Measurements from ENCODE around the gene LCP2. TPM values are rescaled to one million over a fixed set of nuclear protein-coding genes. Genes with fewer than 3 reads are reported as not detected.

The LCP2 gene
- total RNA-seq, 2 experiments from 2014 or later = 239 to 244 TPM

DNA sequence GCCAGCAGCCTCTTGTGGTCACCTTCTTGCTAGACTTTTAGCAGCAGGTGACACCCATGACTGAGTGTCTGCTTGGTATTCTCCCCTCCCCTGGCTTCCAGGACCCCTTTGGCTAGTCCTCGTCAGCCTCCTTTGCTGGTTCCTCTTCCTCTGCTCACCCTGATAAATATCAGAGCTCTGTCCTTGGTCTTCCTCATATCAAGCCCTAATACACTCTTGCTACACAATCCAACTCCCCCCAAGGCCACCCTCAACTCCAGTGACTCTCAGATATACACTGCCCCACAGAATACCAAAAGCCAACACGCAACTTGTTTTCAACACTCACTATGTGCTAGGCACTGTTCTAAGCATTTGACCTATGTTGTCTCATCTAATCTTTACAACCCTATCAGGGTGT lies 30.3 kb upstream of the LCP2 start:
- POLR2A ChIA-PET = no interaction called here
- CTCF ChIA-PET = interaction anchor here (1.0 to 2.8 kb wide), 6 partner anchors 11 to 102 kb away, joined by 3 to 9 read pairs (median 4); no protein-coding TSS in a partner anchor

GRCh38 chr5:170327168-170327567 lies 29.6 kb upstream of the LCP2 start:
- CTCF ChIA-PET = interaction anchor here (0.6 to 2.8 kb wide), 7 partner anchors 14 to 101 kb away, joined by 3 to 9 read pairs (median 4); no protein-coding TSS in a partner anchor
- POLR2A ChIA-PET = no interaction called here

- CTCF ChIA-PET = interaction anchor here (0.9 to 2.4 kb wide), 3 partner anchors 9 to 12 kb away, joined by 4 to 8 read pairs (median 5); no protein-coding TSS in a partner anchor
- POLR2A ChIA-PET = no interaction called here
Observed at GRCh38 chr5:170319301-170319700, 21.7 kb upstream of the LCP2 start.

DNA sequence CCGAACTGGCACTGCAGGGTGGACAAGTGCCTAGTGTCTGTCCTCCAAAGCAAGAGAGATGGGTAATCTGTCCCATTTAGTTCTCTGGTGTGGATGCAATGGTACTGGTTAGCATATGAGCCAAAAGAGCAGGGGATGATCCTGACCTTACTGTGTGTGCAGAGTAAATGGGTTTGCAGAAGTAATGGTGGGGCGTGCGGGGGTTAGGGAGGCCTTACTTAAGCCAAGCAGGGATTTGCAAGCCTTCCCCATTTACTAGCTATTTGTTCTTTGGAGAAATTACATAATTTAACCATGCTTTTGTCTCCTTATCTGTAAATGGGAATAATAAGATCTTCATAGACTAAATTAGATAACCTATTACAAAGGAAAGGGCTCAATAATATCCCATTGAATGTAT lies 19.9 kb upstream of the LCP2 start:
- POLR2A ChIA-PET = no interaction called here
- CTCF ChIA-PET = no interaction called here

DNA sequence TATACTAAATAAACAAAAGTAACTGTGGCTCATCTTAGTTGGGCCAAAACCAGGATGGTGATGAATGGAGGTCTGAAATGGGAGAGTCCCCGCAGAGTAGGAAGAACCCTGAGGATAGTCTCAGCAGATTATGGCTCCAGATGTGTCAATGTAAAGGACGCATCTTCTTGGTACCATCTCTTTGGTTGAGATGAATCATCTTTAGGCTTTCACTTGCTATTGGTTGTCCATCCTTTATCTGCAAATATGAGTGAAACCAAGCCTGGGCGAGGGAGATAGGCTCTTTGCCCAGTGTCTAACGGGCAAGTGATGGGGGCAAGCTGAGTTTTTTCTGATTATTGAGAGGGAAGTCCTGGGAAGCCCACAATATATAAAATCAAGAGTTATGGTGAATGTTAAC lies 19.4 kb upstream of the LCP2 start:
- POLR2A ChIA-PET = no interaction called here

DNA sequence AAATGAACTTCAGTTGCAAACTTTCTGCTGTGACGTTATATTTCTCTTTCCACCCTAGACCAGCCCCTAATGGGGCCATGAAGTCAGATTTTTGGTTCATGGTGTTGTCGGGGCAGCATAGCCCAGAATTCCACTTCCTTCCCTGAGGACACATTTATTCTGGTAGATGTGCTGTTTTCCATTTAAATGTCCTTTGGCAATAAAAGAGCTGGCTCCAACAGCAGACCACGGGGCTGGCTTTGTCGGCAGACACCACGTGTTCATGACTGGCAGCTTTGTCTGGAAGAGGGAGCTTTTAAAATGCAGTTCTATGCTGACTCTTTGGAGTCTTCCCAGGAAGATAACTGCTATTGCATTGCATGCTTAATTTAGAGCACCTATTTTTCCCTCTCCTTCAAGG lies 17.6 kb upstream of the LCP2 start:
- CTCF ChIA-PET = interaction anchor here (1.2 to 3.3 kb wide), 4 partner anchors 16 to 47 kb away, joined by 3 to 22 read pairs (median 8); no protein-coding TSS in a partner anchor
- POLR2A ChIA-PET = no interaction called here

More for the DNA sequence above, 19.4 kb upstream of the LCP2 start:
- CTCF ChIA-PET = no interaction called here

DNA sequence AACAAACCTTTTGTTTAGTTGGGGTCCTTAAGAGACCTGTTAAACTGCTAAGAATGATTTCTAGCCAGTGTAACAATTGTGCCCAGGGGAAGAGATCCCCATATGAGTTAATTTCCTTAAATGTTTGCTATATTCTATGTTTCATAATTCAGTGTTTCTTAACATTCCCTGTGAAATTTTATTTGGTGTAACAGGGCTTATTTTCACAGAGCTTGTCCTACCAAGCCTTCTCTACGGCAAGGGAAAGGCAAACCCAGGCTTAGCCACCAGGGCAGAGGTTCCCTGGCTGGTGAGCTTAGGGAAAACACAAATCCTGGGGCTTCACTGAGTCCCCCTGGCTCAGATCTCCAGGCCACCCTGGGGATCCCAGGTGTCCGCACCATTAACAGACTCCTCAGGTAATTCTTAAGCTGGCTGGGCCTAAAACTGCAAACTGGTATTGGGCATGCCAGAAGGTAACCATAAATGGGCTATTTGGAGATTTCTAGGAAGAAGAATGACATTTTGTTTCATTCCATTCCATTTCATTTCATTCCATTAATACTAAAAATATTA lies 17.0 kb upstream of the LCP2 start:
- ChIA-PET POLR2A (interaction anchor here (0.6 kb wide), 1 partner anchor 1101 kb away, joined by 4 read pairs; no protein-coding TSS in a partner anchor), CTCF (interaction anchor here (0.5 to 3.3 kb wide), 5 partner anchors 16 to 47 kb away, joined by 3 to 22 read pairs (median 3); no protein-coding TSS in a partner anchor)

GRCh38 chr5:170313816-170314215 lies 16.2 kb upstream of the LCP2 start:
- ChIA-PET POLR2A (interaction anchor here (0.7 to 1.9 kb wide), 7 partner anchors 10 to 39 kb away, joined by 3 to 25 read pairs (median 8); partner anchors contain the start of gene LCP2), CTCF (interaction anchor here (0.7 to 3.3 kb wide), 10 partner anchors 11 to 88 kb away, joined by 3 to 22 read pairs (median 4); partner anchors contain the start of gene LCP2)

GRCh38 chr5:170313344-170313743 lies 15.8 kb upstream of the LCP2 start:
- ChIA-PET CTCF (interaction anchor here (0.7 to 3.3 kb wide), 13 partner anchors 9 to 87 kb away, joined by 3 to 22 read pairs (median 4); partner anchors contain the start of gene LCP2), POLR2A (interaction anchor here (0.7 to 1.9 kb wide), 8 partner anchors 10 to 38 kb away, joined by 3 to 25 read pairs (median 8); partner anchors contain the start of gene LCP2)

GRCh38 chr5:170312666-170313065 lies 15.1 kb upstream of the LCP2 start:
- POLR2A ChIA-PET = interaction anchor here (1.0 to 1.9 kb wide), 6 partner anchors 9 to 34 kb away, joined by 3 to 25 read pairs (median 9); partner anchors contain the start of gene LCP2
- CTCF ChIA-PET = interaction anchor here (0.9 to 3.3 kb wide), 9 partner anchors 9 to 45 kb away, joined by 3 to 22 read pairs (median 6); partner anchors contain the start of gene LCP2

DNA sequence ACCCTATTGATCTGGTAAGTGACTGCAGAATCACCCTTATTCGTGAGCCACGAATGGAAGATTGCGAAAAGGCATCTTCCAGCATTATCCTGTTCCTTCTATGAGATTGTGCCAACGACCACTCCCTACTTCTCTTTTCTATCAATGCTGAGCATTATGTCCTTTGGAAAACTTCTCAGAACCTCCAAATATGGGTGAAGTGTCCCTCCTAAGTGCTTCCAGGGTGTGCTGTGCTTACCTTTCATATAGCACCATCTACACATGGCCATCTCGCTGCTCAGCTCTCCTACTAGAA lies 14.7 kb upstream of the LCP2 start:
- CTCF ChIA-PET = interaction anchor here (1.0 to 3.3 kb wide), 7 partner anchors 8 to 44 kb away, joined by 3 to 22 read pairs (median 8); partner anchors contain the start of gene LCP2
- POLR2A ChIA-PET = interaction anchor here (1.0 to 1.9 kb wide), 5 partner anchors 10 to 33 kb away, joined by 3 to 25 read pairs (median 11); partner anchors contain the start of gene LCP2

DNA sequence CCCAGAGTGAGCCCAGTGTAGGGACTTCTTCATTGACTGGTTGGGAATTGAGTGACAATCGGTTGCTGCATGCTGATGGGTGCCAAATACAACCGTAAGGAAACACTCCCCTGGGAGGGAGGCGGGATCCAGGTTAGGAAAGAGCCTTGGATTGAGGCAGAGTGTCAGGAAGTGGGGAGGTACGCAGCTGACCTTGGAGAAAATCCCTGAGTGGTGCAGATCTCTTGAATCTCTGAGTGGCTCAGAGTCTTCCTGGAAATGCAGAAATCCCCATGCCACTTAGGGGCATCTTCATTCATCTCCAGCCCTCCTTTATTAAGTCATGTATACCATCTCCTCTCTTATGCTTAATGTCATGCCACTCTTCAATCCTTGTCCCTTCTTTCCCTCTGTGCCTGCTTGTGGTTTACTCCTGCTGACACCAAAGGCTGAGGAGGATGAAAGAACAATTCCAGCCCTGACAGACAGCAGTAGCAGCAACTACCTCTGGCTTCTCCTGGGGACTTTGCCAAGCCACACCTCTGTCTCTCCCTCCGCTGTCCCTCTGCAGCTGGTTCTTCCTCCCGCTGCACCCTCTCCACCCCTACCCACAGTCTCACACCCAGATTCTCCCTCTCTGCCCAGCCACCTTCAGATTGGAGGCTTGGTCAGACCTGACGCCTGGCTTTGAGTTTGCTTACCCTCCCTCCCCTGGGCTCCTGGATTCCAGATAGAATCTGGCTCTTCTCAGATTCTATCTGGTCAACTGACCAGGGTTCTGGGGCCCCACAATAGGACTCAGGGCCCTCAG lies 14.1 kb upstream of the LCP2 start:
- ChIA-PET POLR2A (interaction anchor here (0.7 kb wide), 1 partner anchor 9 kb away, joined by 3 read pairs; no protein-coding TSS in a partner anchor), CTCF (interaction anchor here (1.3 to 2.1 kb wide), 5 partner anchors 7 to 44 kb away, joined by 4 to 5 read pairs (median 4); partner anchors contain the start of gene LCP2)

GRCh38 chr5:170310256-170310926 lies 12.8 kb upstream of the LCP2 start:
- ChIA-PET CTCF (interaction anchor here (0.5 to 1.8 kb wide), 5 partner anchors 9 to 339 kb away, joined by 3 to 5 read pairs (median 4); partner anchors contain the start of gene LCP2), POLR2A (interaction anchor here (0.6 kb wide), 1 partner anchor 20 kb away, joined by 4 read pairs; no protein-coding TSS in a partner anchor)

DNA sequence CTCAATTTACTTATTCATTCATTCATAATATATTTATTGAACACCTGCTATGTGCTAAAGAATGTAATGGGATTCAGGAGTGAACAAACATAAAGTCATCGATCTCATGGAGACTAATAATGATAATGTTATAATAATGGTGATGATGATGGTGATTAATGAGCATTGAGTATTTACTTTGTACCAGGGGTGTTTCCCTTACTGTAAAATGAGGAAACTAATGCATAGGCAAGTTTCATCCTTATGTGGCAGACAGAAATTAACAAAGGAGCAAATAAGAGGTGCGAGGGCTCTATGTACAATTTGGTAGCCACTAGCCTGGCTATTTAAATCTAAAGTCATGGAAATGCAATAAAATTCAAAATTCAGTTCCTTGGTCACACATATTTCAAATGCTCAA lies 11.1 kb upstream of the LCP2 start:
- ChIA-PET CTCF (interaction anchor here (23.1 kb wide), 1 partner anchor 35 kb away, joined by 336 read pairs; no protein-coding TSS in a partner anchor), POLR2A (no interaction called here)

GRCh38 chr5:170307575-170308465 lies 10.2 kb upstream of the LCP2 start:
- CTCF ChIA-PET = interaction anchor here (1.4 to 23.1 kb wide), 3 partner anchors 10 to 34 kb away, joined by 5 to 336 read pairs (median 8); partner anchors contain the start of gene LCP2
- POLR2A ChIA-PET = interaction anchor here (1.1 kb wide), 1 partner anchor 10 kb away, joined by 3 read pairs; the partner anchor contains the start of gene LCP2

GRCh38 chr5:170306381-170306831 lies 8.8 kb upstream of the LCP2 start:
- ChIA-PET POLR2A (no interaction called here), CTCF (interaction anchor here (1.4 to 23.1 kb wide), 3 partner anchors 9 to 33 kb away, joined by 5 to 336 read pairs (median 8); partner anchors contain the start of gene LCP2)

DNA sequence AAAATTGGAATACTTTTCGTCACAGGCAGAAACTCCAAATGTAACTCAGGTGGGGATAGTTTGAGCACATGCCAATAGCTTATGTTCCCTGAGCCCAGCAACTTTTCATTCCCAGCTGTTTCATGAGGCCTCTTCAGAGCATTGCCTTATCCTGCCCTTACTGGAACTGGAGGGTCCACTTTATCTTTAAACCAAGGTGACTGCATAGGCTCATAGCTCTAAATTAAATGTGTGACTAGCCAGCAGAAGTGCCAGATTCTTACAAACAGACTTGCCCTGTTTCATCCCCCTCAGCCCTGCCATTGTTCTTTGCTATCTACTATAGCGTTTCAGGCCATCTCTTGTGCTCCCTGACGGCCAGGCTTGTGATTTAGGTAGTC lies 8.1 kb upstream of the LCP2 start:
- ChIA-PET CTCF (interaction anchor here (2.7 to 23.1 kb wide), 2 partner anchors 8 to 32 kb away, joined by 8 to 336 read pairs; partner anchors contain the start of gene LCP2), POLR2A (no interaction called here)
